Mucosa of descending colon (tissue), 3 donors: ENCODE data around the gene FLNB. TPM values are rescaled to one million over a fixed set of nuclear protein-coding genes. Genes with fewer than 3 reads are reported as not detected.
"Not testable (repeated sequence)": the region's sequence is repeated elsewhere in the genome, so short reads cannot be mapped to it uniquely, and the experiment has no call there.

Experiments used
- ATAC-seq: fragments of 200-7000 bp; cut with Tn5 transposase; one replicate; pipeline ENCODE4 v1.9.1; 2020; ENCODE audit warnings: mild to moderate bottlenecking, moderate library complexity
- DNase-seq, 3 donors: peaks; one replicate each; pipeline ENCODE4 v3.0.0-alpha.2; 2020
- H3K36me3 ChIP-seq: fragments of 200-600 bp; one replicate; pipeline ENCODE4 v1.8.0; 2021; ENCODE audit warnings: low read depth, mild to moderate bottlenecking
- H3K4me1 ChIP-seq: fragments of 200-600 bp; one replicate; pipeline ENCODE4 v1.8.0; 2021; ENCODE audit warnings: low read depth, mild to moderate bottlenecking
- H3K4me3 ChIP-seq: fragments of 200-600 bp; one replicate; pipeline ENCODE4 v1.8.0; 2021; ENCODE audit warnings: mild to moderate bottlenecking
- H3K9me3 ChIP-seq: fragments of 200-600 bp; one replicate; pipeline ENCODE4 v1.8.0; 2021; ENCODE audit warnings: mild to moderate bottlenecking
- intact Hi-C, 2 donors: fragments of 100-400 bp; cut with DNase I in 1 of 2; cut with micrococcal nuclease in 1 of 2; formaldehyde crosslinking; loops; one replicate each; pipeline versions ENCODE4 v1.11.0 to v1.11.1; 2022; cut with DNase I, micrococcal nuclease
- total RNA-seq, 3 donors: library from RNA; stranded (reverse); fragmentation: NEBNext Ultra II Directional in 2 of 3; extraction: Animal tissue kit (Norgen Biotek cat#: 25700) in 2 of 3; gene quantifications; one replicate each; pipeline versions ENCODE4 v1.2.1 to v1.2.4, GENCODE V29; 2021 to 2023
- TF ChIP-seq, protein P1 (sequence below): fragments of 200-600 bp; IDR thresholded peaks from one replicate; pipeline ENCODE4 v1.8.0; 2022; ENCODE audit warnings: antibody characterized with exemption, mild to moderate bottlenecking
- donor health status: DM: no; HTN: no; CAD: no; lungs with moderate emphysema.
- donor health status: DM: no; HTN: no; CAD: no.
- donor health status: DM: no; HTN: yes; CAD: no.

The FLNB gene
- total RNA-seq, 3 donors from 2014 or later = 256 to 555 (median 357) TPM

DNA sequence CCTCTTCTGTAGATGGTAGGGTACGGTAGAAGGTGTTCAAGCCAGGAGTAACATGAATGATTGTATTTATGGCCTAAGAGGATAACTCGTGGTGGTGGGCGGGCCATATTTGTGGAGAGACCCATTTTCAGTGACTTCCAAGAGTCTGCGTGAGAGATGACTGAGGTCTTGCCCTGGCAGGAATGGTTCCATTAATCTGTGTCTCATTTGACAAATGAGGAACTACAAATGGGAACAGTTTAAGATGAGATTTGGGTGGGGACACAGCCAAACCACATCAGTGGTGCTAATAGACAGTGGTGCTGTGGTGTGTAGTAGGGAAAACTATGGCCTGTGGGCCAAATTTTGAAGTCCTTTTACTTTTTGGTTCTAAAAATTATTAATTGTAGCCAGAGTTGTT is 47.1 kb downstream of the FLNB start:
- DNase-seq = no peak
- intact Hi-C loops = no loop called here
- H3K4me3 ChIP-seq = no peak overlapping the region
- H3K4me1 ChIP-seq = peaks cover 44% of the 10 kb centered on the region
- ATAC-seq = no peak
- TF ChIP-seq, protein P1, sequence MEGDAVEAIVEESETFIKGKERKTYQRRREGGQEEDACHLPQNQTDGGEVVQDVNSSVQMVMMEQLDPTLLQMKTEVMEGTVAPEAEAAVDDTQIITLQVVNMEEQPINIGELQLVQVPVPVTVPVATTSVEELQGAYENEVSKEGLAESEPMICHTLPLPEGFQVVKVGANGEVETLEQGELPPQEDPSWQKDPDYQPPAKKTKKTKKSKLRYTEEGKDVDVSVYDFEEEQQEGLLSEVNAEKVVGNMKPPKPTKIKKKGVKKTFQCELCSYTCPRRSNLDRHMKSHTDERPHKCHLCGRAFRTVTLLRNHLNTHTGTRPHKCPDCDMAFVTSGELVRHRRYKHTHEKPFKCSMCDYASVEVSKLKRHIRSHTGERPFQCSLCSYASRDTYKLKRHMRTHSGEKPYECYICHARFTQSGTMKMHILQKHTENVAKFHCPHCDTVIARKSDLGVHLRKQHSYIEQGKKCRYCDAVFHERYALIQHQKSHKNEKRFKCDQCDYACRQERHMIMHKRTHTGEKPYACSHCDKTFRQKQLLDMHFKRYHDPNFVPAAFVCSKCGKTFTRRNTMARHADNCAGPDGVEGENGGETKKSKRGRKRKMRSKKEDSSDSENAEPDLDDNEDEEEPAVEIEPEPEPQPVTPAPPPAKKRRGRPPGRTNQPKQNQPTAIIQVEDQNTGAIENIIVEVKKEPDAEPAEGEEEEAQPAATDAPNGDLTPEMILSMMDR = no peak
- H3K9me3 ChIP-seq = no peaks in the 10 kb centered on the region
- H3K36me3 ChIP-seq = no peaks in the 10 kb centered on the region

DNA sequence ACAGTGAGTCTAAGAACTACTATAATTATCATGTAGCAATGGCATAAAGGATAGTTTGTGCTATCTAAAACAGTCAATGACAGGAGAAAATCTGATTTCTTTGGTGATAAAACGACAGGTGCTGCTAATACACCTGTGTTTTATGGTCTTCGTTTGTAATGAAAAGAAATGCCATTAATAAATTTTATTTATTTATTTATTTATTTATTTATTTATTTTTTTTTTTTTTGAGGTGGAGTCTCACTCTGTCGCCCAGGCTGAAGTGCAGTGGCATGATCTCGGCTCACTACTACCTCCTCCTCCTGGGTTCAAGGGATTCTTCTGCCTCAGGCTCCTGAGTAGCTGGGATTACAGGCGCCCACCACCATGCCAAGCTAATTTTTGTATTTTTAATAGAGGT is 47.7 kb downstream of the FLNB start:
- H3K4me1 ChIP-seq = peaks cover 50% of the 10 kb centered on the region

DNA sequence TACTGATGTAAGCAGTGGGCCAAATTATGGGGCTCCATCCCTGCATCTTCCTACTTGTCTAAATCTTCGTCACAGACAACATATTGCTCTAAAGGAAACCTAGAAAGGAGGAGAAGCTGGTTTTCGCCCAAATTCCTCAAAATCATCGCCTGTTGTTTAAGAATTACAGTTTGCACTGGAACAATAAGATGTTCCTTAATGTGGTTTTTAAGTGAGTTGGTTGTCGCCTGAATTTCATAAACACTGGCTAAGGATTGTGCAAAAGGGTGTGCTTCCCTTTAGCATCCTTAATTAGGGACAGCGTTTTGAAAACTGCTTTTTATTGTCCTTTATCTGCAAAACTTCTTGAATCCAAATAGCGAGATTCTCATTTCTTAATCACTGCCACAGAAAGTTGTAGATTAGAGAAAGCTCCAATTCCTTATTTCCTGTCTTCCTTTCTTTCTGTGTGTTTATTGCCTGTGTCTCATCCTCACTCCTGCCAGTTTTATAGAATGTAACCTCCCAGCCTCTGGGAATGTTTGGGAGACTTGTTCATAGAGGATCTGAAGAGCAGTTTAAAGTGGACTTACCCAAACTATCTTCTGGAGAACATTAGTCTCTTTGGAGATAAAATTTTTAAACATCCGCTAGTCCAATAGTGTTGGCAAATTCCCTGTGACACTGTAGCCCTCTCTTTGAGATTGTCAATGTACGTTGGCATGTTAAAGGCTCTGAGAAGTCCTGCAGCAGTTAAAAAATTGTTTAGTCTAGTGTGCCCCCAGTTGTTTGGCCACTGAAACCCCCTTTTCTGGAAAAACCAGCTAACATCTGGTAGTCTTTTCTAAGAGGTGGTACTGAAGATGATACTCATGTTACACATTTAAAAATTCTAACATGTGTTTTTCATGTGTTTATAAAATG is 50.4 kb downstream of the FLNB start:
- Histone ChIP-seq H3K4me3 (no peak overlapping the region), H3K4me1 (peaks cover 42% of the 10 kb centered on the region), H3K9me3 (no peaks in the 10 kb centered on the region), H3K36me3 (no peaks in the 10 kb centered on the region)
- no peak for DNase-seq
- peak; percentile 6 for ATAC-seq
- intact Hi-C loops = no loop called here
- TF ChIP-seq, protein P1 = no peak

More for the DNA sequence above, 47.7 kb downstream of the FLNB start:
- H3K36me3 ChIP-seq, intact Hi-C loops, H3K4me3 ChIP-seq, ATAC-seq, DNase-seq, H3K9me3 ChIP-seq: not testable (repeated sequence)

DNA sequence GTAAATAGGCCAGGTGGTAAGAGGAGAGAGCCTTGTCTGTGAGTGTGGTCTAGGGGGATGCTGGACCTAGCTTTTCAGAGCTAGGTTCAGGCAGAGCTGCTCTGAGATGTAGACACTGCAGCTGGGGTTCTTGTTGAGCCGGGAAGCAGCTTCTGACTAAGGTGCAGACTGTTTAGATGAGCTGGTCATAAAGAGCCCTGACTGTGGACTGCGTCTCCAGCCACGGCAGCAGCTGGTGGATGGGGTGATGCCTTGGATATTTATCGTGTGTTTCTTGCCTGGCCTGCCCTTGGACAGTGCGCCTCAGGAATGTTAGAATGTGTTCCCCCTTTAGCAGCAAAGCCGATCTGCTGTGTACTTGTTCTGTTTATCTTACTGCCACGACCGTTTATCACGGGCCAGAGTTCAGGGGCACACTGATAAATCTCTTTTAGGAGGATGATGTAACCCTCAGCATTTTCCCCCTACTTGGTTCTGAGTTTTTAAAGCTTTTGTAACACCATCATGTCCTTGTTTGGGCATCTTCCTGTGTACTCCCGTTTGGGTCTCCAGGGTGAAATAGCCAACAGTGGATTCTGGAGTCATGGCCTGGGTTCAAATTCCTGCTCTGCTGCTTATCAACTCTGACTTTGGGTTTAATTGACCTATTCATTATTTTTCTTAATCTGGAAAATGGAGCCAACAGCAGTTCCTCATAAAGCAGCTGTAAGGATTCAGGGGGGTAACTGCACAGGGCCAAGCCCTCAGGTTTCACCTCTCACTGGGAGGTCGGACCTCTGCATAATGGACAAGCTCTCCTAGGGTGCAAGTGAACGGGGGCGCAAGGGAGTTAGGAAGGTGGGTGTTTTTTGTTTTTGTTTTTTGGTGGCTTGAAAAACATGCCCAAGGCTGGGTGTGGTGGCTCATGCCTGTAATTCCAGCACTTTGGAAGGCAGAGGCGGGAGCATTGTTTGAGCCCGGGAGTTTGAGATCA is 51.4 kb downstream of the FLNB start:
- no peak overlapping the region for H3K4me3 ChIP-seq
- H3K36me3 ChIP-seq = no peaks in the 10 kb centered on the region
- ATAC-seq = peak; percentile 74
- H3K4me1 ChIP-seq = peaks cover 47% of the 10 kb centered on the region
- intact Hi-C loops = no loop called here
- TF ChIP-seq, protein P1 = no peak
- peak in 2 of 3 donors; percentile 44 to 60 for DNase-seq
- H3K9me3 ChIP-seq = no peaks in the 10 kb centered on the region

DNA sequence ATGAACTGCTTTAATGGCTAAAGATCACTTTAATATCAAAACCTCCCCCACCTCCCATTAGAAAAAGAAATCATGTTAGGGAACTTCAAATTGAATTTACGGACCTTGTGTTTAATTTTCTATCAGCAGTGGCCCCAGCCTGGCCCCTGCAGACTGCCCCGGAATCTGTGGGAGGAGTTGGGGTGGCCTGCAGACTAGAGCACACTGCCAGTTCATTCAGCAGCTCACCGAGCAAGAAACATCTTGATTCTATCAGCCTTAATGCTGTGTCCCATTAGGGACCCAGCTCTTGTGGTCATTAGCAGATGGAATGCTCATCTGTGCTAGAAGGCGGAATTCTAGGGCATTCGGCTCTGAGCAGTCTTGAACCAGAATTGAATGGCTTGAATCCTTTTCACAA is 54.2 kb downstream of the FLNB start:
- intact Hi-C loops = no loop called here
- TF ChIP-seq, protein P1 = no peak
- Histone ChIP-seq H3K9me3 (no peaks in the 10 kb centered on the region), H3K36me3 (no peaks in the 10 kb centered on the region), H3K4me1 (peaks cover 47% of the 10 kb centered on the region), H3K4me3 (no peak overlapping the region)
- no peak for DNase-seq
- no peak for ATAC-seq
